NCI-H2196 (cell line): ENCODE results near the gene SIRT6.
"Not testable (repeated sequence)": the region's sequence is repeated elsewhere in the genome, so short reads cannot be mapped to it uniquely, and the experiment has no call there.

Experiments used
- DNase-seq: peaks from one replicate; lab custom pipeline; 2025; ENCODE audit not compliant: unreplicated experiment; lab: John Stamatoyannopoulos, UW

Gene SIRT6

GRCh38 chr19:4200940-4201542 is 18.7 kb upstream of the SIRT6 start:
- no peak for DNase-seq

DNA sequence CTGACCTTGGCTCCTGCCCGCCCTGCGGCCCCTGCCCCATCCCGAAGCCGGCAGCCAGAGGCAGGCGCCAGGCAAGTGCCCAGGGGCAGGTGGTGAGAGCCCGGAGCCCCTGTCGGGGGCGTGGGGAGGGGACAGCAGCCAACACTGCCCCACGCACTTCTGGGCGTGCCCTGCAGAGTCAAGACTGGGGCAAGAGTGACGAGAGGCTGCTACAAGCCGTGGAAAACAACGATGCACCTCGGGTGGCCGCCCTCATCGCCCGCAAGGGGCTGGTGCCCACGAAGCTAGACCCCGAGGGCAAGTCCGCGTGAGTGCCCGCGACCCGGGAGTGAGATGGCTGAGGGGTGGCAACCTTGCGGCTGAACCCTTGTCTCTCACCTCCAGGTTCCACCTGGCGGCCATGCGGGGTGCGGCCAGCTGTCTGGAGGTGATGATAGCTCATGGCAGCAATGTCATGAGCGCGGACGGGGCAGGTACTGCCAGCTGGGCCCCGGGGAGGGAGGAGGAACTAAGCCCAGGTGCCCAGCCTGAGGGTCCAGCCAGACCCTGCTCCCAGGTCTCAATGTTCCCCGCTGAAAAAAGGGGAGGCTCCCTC is 17.4 kb upstream of the SIRT6 start:
- DNase-seq = peak; percentile 58

DNA sequence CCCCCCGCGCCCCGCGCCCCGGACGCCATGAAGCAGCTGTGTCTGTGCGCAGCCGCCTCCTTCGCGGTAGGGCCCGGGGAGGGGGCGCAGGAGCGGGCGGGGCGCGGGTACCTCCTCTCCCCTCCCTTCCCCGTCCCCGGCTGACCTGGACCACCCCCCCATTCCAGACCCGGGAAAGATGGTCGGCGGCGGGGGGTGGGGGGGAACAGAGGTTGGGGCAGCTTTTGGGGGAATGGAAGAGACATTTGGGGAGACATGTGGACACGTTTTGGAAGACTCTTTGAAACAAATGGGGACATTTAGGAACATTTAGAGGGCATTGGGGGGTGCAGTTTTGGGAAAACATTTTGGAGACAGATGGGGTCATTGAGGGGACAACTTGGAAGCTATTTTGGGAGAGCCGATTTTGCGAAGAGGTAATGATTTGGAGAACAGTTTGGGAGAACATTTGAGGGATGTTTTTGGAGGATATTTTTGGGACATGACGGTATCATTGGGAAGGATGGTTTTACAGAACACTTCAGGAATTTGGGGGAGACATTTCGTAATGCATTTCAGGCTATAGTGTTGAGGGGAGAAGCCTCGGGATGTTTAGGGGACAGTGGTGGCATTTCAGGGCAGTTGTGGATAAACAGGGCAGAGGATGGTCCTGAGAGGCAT is 16.2 kb upstream of the SIRT6 start:
- DNase-seq = no peak

DNA sequence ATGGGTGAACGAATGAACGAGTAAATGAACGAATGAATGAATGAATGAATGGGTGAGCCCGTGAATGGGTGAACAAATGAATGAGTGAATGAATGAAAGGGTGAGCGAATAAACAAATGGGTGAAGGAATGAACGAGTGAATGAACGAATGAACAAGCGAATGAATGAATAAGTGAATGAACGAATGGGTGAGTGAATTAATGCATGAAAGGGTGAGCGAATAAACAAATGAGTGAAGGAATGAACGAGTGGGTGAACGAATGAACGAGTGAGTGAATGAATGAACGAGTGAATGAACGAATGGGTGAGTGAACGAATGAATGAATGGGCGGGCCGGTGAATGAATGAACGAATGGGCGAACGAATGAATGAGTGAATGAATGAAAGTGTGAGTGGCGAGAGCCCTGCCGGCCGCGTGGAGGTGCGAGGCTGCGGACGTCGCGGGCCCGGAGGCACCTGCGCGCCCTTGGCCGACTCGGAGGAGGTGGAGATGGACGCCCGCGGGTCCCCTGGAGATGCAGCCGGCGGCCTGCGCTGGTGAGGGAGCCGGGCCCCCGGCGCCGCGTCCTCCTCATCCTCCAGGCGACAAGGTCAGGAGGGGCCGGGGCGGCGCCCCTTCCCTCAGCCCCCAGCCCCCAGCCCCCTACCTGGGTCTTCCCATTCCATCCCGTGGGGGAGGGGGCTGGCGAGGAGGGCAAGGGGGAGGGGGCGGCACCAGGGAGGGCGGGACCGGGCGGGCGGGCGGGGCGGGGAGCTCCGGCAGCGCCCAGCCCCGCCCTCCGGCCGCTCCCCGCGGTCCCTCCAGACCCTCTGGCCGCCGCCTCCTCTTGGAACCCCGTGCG is 15.5 kb upstream of the SIRT6 start:
- DNase-seq = peak; percentile 39

- DNase-seq = no peak
Measured at GRCh38 chr19:4197228-4197624, 14.9 kb upstream of the SIRT6 start.

DNA sequence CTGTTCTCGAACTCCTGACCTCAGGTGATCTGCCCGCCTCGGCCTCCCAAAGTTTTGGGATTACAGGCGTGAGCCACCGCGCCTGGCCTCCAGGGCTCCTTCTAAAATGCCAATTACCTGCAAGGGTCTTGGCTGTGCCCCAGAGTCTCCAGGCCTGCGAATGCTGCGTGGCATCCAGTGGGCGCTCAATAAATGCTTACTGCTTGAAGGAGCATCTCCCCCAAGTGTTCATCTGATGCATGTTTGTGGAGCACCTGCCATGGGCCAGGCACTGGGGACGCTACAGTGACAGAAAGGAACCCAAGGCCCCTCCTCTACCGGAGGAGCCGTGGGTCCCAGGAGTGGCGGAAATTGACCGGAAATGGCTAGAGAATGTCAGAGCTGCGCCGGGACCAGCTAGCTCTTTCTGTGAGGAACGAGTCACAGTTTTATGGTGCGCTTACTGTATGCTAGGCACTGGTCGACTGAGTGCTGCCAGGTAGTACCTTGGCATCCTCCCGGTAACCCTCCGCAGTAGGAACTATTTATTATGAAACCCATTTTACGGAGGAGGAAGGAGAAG is 14.3 kb upstream of the SIRT6 start:
- no peak for DNase-seq

GRCh38 chr19:4196009-4196408 is 13.6 kb upstream of the SIRT6 start:
- DNase-seq = no peak

DNA sequence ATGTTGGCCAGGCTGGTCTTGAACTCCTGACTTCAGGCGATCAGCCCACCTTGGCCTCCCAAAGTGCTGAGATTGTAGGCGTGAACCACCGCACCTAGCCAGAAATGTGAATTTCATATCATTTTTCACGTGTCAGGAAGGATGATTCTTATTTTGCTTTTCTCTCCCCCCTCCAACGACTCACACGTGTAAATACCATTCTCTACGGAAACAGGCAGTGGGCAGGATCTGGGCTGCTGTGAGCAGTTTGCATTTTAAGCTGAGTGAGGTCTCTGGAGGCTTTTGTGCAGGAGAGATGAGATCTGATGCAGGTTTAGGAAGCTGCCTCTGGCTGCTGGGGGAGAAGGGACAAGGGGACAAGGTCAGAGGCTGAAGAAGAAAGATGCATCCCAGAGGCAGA is 12.0 kb upstream of the SIRT6 start:
- no peak for DNase-seq

DNA sequence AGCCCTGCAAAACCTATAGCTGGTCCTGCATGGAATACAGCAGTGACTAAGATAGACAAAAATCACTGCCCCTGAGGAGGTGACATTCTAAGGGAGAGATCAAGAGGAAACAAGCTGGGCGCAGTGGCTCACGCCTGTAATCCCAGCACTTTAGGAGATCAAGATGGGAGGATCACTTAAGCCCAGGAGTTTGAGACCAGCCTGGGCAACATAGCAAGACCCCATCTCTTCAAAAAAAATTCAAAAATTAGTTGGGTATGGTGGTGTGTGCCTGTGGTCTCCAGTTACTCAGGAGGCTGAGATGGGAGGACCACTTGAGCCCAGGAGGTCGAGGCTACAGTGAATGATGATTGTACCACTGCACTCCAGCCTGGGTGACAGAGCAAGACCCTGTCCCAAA is 10.2 kb upstream of the SIRT6 start:
- DNase-seq = not testable (repeated sequence)

GRCh38 chr19:4189641-4190040 is 7.3 kb upstream of the SIRT6 start:
- no peak for DNase-seq

GRCh38 chr19:4187313-4188122 is 5.2 kb upstream of the SIRT6 start:
- no peak for DNase-seq

GRCh38 chr19:4186087-4186993 is 4.0 kb upstream of the SIRT6 start:
- DNase-seq = peak; percentile 80

GRCh38 chr19:4185413-4186086 is 3.2 kb upstream of the SIRT6 start:
- no peak for DNase-seq

GRCh38 chr19:4184718-4185352 is 2.5 kb upstream of the SIRT6 start:
- no peak for DNase-seq

DNA sequence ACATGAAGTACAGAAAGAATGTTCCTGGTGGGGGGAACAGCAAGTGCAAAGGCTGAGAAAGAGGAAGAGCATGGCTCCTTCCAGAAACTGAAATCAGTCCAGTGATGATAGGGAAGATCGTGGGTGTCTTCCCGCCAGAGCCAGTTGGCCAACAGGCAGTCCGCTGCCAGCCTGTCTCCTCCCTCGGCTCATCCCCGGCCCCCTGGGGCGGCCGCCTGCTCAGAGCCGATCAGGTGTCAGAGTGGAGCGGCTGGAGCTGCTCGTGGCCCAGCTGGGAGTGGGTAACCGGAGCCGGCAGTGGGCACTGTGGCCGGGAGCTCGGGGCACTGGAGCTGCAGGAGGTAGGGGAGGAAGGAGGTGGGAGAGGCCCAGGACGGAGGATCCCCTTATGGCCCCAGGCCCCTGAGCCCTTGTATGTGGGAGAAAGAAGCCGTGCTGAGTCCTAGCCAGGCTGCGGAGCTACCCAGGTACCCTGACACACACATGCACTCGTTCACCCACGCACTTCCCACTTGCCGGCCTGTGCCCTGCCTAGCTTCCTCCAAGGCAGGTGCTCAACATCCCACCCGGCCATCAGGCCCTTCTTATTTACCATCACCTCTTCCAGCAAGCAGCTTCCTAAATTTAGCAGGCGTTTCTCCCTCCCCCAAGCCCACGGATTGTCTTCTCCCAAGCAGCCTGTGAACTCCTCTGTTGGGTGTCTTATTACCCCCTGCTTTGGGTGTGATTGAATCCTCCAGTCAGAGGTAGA is 1.8 kb upstream of the SIRT6 start:
- DNase-seq = peak; percentile 78

DNA sequence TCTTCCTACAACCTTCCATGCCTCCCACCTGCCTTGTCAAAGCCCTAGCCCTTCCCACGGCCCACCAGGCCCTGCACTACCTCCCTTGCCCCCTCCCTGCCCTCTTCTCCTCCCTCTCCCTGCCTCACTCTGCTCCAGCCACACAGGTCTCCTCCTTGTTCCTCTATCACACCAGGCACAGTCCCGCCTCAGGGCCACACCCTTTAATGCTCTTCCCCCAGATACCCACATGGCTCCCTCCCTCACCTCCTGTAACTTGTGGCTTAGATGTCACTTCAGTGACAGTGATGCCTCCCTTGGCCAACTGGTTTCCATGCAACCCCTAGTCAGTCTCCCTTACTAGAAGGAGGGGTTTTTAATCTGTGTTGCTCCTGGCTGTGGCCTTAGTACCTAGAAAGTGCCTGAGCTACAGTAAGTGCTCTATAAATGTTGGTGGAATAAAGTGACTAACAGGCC is 1.3 kb downstream of the SIRT6 start:
- no peak for DNase-seq

DNA sequence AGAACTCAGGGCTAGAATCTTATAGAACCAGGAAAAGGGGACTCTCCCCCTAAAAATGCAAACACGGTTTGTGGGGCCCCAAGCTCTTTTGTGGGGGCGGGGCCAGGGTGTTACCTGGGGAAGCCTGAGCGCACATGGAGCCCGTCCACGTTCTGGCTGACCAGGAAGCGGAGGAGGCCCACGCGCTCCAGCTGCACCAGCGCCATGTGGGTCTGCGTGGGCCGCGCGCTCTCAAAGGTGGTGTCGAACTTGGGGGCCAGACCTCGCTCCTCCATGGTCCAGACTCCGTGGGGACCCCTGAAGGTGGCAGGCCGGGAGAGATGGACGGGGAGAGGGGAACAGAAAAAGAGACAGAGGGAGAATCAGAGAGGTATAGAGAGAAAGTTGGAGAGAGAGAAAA is 3.4 kb downstream of the SIRT6 start:
- no peak for DNase-seq

- DNase-seq = no peak
Measured at GRCh38 chr19:4177146-4177545, 5.2 kb downstream of the SIRT6 start.
